Sigmoid colon (tissue), 7 donors: ENCODE measurements around the gene TRIM66. TPM values are rescaled to one million over a fixed set of nuclear protein-coding genes. Genes with fewer than 3 reads are reported as not detected.

Source experiments
- DNase-seq: peaks from one replicate; pipeline ENCODE4 v3.0.0-alpha.2; 2019
- H3K27ac ChIP-seq, 4 donors: fragments of 200-600 bp; sonication (generic); one replicate each; pipeline ENCODE4 v1.5.1; 2016 to 2019; ENCODE audit warnings: mild to moderate bottlenecking in 1 of 4
- H3K27me3 ChIP-seq, 3 donors: fragments of 200-600 bp; sonication (generic); one replicate each; pipeline ENCODE4 v1.5.1; 2019; ENCODE audit warnings: mild to moderate bottlenecking in 1 of 3
- H3K36me3 ChIP-seq, 4 donors: fragments of 200-600 bp; sonication (generic); one replicate each; pipeline ENCODE4 v1.5.1; 2016 to 2019
- H3K4me1 ChIP-seq, 4 donors: fragments of 200-600 bp; sonication (generic); one replicate each; pipeline ENCODE4 v1.5.1; 2017 to 2019
- H3K4me3 ChIP-seq, 4 donors: fragments of 200-600 bp; sonication (generic); one replicate each; pipeline ENCODE4 v1.5.1; 2017 to 2019; ENCODE audit warnings: mild to moderate bottlenecking in 2 of 4, moderate library complexity in 1 of 4
- H3K9me3 ChIP-seq, 4 donors: fragments of 200-600 bp in 3 of 4; sonication (generic) in 3 of 4; one replicate each; pipeline versions ENCODE4 v1.5.1 to v1.6.1; 2013 to 2019
- CTCF ChIP-seq, 4 experiments: fragments of 450-650 bp in 3 of 4; fragments of 200-600 bp in 1 of 4; IDR thresholded peaks; one replicate each; pipeline ENCODE4 v1.5.1; 2016 to 2019; ENCODE audit warnings: antibody characterized with exemption in 4 of 4, mild to moderate bottlenecking in 3 of 4, moderate library complexity in 2 of 4
- EP300 ChIP-seq, 4 donors: sonication (generic); formaldehyde crosslinking; IDR thresholded peaks; one replicate each; pipeline ENCODE4 v1.6.1; 2017; ENCODE audit warnings: antibody characterized with exemption in 4 of 4
- POLR2A ChIP-seq, 2 donors: fragments of 450-650 bp; IDR thresholded peaks; one replicate each; pipeline ENCODE4 v1.6.1; 2016; ENCODE audit warnings: antibody characterized with exemption in 2 of 2, mild to moderate bottlenecking in 2 of 2, moderate library complexity in 2 of 2
- POLR2AphosphoS5 ChIP-seq, 4 donors: sonication (generic); formaldehyde crosslinking; IDR thresholded peaks; one replicate each; pipeline ENCODE4 v1.6.1; 2017; ENCODE audit warnings: antibody characterized with exemption in 4 of 4
- WGBS, 2 donors: extraction: QIAGEN DNeasy Blood & Tissue Kit; methylation state at CpG; one replicate each; pipeline ENCODE4 v1.1.7; 2013; 5-methylcytosine and 5-hydroxymethylcytosine counted together
- intact Hi-C: fragments of 100-400 bp; cut with DNase I; formaldehyde crosslinking; loops from one replicate; pipeline ENCODE4 v1.15.1; 2023
- polyA plus RNA-seq, 3 donors: library from polyadenylated mRNA; stranded (reverse); fragments of 200-250 nt; gene quantifications; one replicate each; pipeline ENCODE4 v1.2.3, GENCODE V29; 2013
- total RNA-seq, 4 donors: library from RNA; depleted of rRNA; stranded (reverse); fragments of >200 nt; gene quantifications; one replicate each; pipeline ENCODE4 v1.1.0, GENCODE V29; 2016
- donor health status: healthy with polysubstance abuse.
- donor health status: Bipolar disorder and iron deficiency.
- donor health status: healthy.

Gene TRIM66
- total and polyA plus RNA-seq, 7 donors = 0.60 to 24.4 (median 2.8) TPM

- peaks cover 34 to 59% (median 49%) of the 10 kb centered on the region in 4 donors for H3K36me3 ChIP-seq
- H3K9me3 ChIP-seq = no peaks in the 10 kb centered on the region
- no peak overlapping the region for H3K4me3 ChIP-seq
- TF ChIP-seq POLR2AphosphoS5 (IDR thresholded peaks at IDR 0.05) (no peak), POLR2A (IDR thresholded peaks at IDR 0.05) (no peak), EP300 (IDR thresholded peaks at IDR 0.05) (no peak), CTCF (IDR thresholded peaks at IDR 0.05) (no peak)
- no peaks in the 10 kb centered on the region for H3K27me3 ChIP-seq
- WGBS, 2 donors = 89 to 92% methylated on average over 4 of the region's 4 CpGs
- H3K4me1 ChIP-seq = peaks cover 0 to 20% (median 13%) of the 10 kb centered on the region in 4 donors
- intact Hi-C loops = no loop called here
- no peak for DNase-seq
- peak overlapping the region in 1 of 4 donors; percentile 11 for H3K27ac ChIP-seq
Measured at GRCh38 chr11:8690374-8691342, 8.2 kb upstream of the TRIM66 start.

GRCh38 chr11:8689726-8690255, 7.3 kb upstream of the TRIM66 start:
- Histone ChIP-seq H3K27me3 (no peaks in the 10 kb centered on the region), H3K4me1 (peaks cover 0 to 24% (median 13%) of the 10 kb centered on the region in 4 donors), H3K9me3 (no peaks in the 10 kb centered on the region), H3K36me3 (peaks cover 36 to 59% (median 49%) of the 10 kb centered on the region in 4 donors), H3K4me3 (no peak overlapping the region), H3K27ac (peak overlapping the region in 3 of 4 donors; percentile 87 to 89 (median 89))
- intact Hi-C loops = loop anchor here (2.0 to 5.0 kb wide), 2 partner anchors 121 to 183 kb away; a partner anchor contains a TSS
- TF ChIP-seq EP300 (IDR thresholded peaks at IDR 0.05) (no peak), CTCF (IDR thresholded peaks at IDR 0.05) (no peak), POLR2AphosphoS5 (IDR thresholded peaks at IDR 0.05) (no peak), POLR2A (IDR thresholded peaks at IDR 0.05) (no peak)
- no peak for DNase-seq
- 90 to 93% methylated on average over 8 of the region's 8 CpGs for WGBS, 2 donors

GRCh38 chr11:8688414-8689362, 6.2 kb upstream of the TRIM66 start:
- DNase-seq = peak; percentile 97
- no peaks in the 10 kb centered on the region for H3K27me3 ChIP-seq
- WGBS, 2 donors = 2 to 3% methylated on average over 56 of the region's 56 CpGs
- H3K36me3 ChIP-seq = peaks cover 27 to 58% (median 48%) of the 10 kb centered on the region in 4 donors
- H3K4me3 ChIP-seq = peak overlapping the region; percentile 42 to 64 (median 56)
- H3K4me1 ChIP-seq = peaks cover 0 to 35% (median 23%) of the 10 kb centered on the region in 4 donors
- no peaks in the 10 kb centered on the region for H3K9me3 ChIP-seq
- peak overlapping the region; percentile 83 to 89 (median 88) for H3K27ac ChIP-seq
- peak; percentile 80 to 95 (median 92) for TF ChIP-seq POLR2AphosphoS5 (IDR thresholded peaks at IDR 0.05)
- TF ChIP-seq CTCF (IDR thresholded peaks at IDR 0.05) = no peak
- TF ChIP-seq EP300 (IDR thresholded peaks at IDR 0.05) = peak in 1 of 4 donors; percentile 50
- peak; percentile 41 to 64 for TF ChIP-seq POLR2A (IDR thresholded peaks at IDR 0.05)
- intact Hi-C loops = loop anchor here (2.0 to 5.0 kb wide), 2 partner anchors 122 to 184 kb away; a partner anchor contains a TSS

GRCh38 chr11:8686325-8686724, 3.9 kb upstream of the TRIM66 start:
- Histone ChIP-seq H3K9me3 (no peaks in the 10 kb centered on the region), H3K27ac (peak overlapping the region in 1 of 4 donors; percentile 20), H3K27me3 (no peaks in the 10 kb centered on the region), H3K4me1 (peaks cover 0 to 45% (median 34%) of the 10 kb centered on the region in 4 donors), H3K4me3 (no peak overlapping the region), H3K36me3 (peaks cover 13 to 35% (median 28%) of the 10 kb centered on the region in 4 donors)
- WGBS, 2 donors = 92 to 94% methylated on average over 7 of the region's 7 CpGs
- no peak for DNase-seq
- intact Hi-C loops = loop anchor here (5.0 kb wide), 1 partner anchor 186 kb away; no protein-coding TSS in a partner anchor
- no peak for TF ChIP-seq CTCF (IDR thresholded peaks at IDR 0.05)
- TF ChIP-seq POLR2A (IDR thresholded peaks at IDR 0.05) = no peak
- no peak for TF ChIP-seq EP300 (IDR thresholded peaks at IDR 0.05)
- TF ChIP-seq POLR2AphosphoS5 (IDR thresholded peaks at IDR 0.05) = no peak
